OCI-LY1 (cell line): ENCODE results near the gene ABITRAM.

ENCODE experiments used
- H2AFZ ChIP-seq: fragments of 200-600 bp; sonication (generic), shearing (Covaris generic); 2 replicates; pipeline ENCODE4 v1.6.0; 2014; ENCODE audit warnings: antibody characterized with exemption, mild to moderate bottlenecking, low read length
- H3F3A ChIP-seq: fragments of 200-600 bp; sonication (generic), shearing (Covaris generic); 2 replicates; pipeline ENCODE4 v1.6.0; 2014; ENCODE audit warnings: mild to moderate bottlenecking, antibody characterized with exemption, low read length, moderate library complexity; ENCODE audit not compliant: insufficient read depth
- H3K27ac ChIP-seq: fragments of 200-600 bp; sonication (generic); 2 replicates; pipeline ENCODE4 v1.5.1; 2014; ENCODE audit warnings: low read length, mixed run types, mild to moderate bottlenecking, low read depth; ENCODE audit not compliant: poor library complexity, severe bottlenecking
- H3K27me3 ChIP-seq: fragments of 200-600 bp; sonication (generic); 2 replicates; pipeline ENCODE4 v1.6.0; 2014; ENCODE audit warnings: antibody characterized with exemption, mild to moderate bottlenecking, low read length, moderate library complexity; ENCODE audit not compliant: insufficient read depth
- H3K36me3 ChIP-seq: fragments of 200-600 bp; sonication (generic); 2 replicates; pipeline ENCODE4 v1.6.1; 2014; ENCODE audit warnings: mild to moderate bottlenecking, antibody characterized with exemption, low read length, moderate library complexity, mixed read lengths; ENCODE audit not compliant: insufficient read depth
- H3K4me1 ChIP-seq: fragments of 200-600 bp; sonication (generic); 2 replicates; pipeline ENCODE4 v1.5.1; 2014; ENCODE audit warnings: mild to moderate bottlenecking, low read length, moderate library complexity; ENCODE audit not compliant: insufficient read depth, severe bottlenecking
- H3K4me2 ChIP-seq: fragments of 200-600 bp; sonication (generic), shearing (Covaris generic); 2 replicates; pipeline ENCODE4 v1.6.1; 2014; ENCODE audit warnings: low read length
- H3K4me3 ChIP-seq: fragments of 200-600 bp; sonication (generic); 2 replicates; pipeline ENCODE4 v1.5.1; 2014; ENCODE audit warnings: low read length, low read depth, mild to moderate bottlenecking, mixed read lengths; ENCODE audit not compliant: poor library complexity, severe bottlenecking
- H3K79me2 ChIP-seq: fragments of 200-600 bp; shearing (Covaris generic); 2 replicates; pipeline ENCODE4 v1.6.1; 2016; ENCODE audit warnings: mixed run types, low read length, mixed read lengths; ENCODE audit not compliant: insufficient read depth
- H3K9ac ChIP-seq: fragments of 200-600 bp; sonication (generic), shearing (Covaris generic); 2 replicates; pipeline ENCODE4 v1.6.1; 2014; ENCODE audit warnings: mild to moderate bottlenecking, low read length, mixed read lengths
- H3K9me2 ChIP-seq: fragments of 200-600 bp; sonication (generic), shearing (Covaris generic); 2 replicates; pipeline ENCODE4 v1.6.1; 2014; ENCODE audit warnings: low read depth, mild to moderate bottlenecking, low read length, mixed read lengths
- H3K9me3 ChIP-seq: fragments of 200-600 bp; shearing (Covaris generic); 2 replicates; pipeline ENCODE4 v1.6.1; 2014; ENCODE audit warnings: low read length, mixed read lengths
- H4K20me1 ChIP-seq: fragments of 200-600 bp; sonication (generic), shearing (Covaris generic); 2 replicates; pipeline ENCODE4 v1.6.0; 2016; ENCODE audit warnings: mild to moderate bottlenecking, low read length; ENCODE audit not compliant: insufficient read depth
- CTCF ChIP-seq: fragments of 200-600 bp; sonication (generic), shearing (Covaris generic); IDR thresholded peaks from 2 replicates; pipeline ENCODE4 v1.5.1; 2017; ENCODE audit warnings: mild to moderate bottlenecking, antibody characterized with exemption, low read length, moderate library complexity, mixed read lengths
- EZH2 ChIP-seq: fragments of 200-600 bp; sonication (generic), shearing (Covaris generic); IDR thresholded peaks from 2 replicates; pipeline ENCODE4 v1.8.0; 2017; ENCODE audit warnings: borderline replicate concordance, mixed run types, mild to moderate bottlenecking, antibody characterized with exemption, low read length, moderate library complexity, mixed read lengths

Gene ABITRAM

GRCh38 chr9:108905494-108905893 lies 28.7 kb upstream of the ABITRAM start:
- H3K4me2 ChIP-seq: no peak overlapping the region
- no peak overlapping the region for H2AFZ ChIP-seq
- H3K27me3 ChIP-seq: no peaks in the 10 kb centered on the region
- H3K9me2 ChIP-seq: no peaks in the 10 kb centered on the region
- TF ChIP-seq EZH2: no peak
- TF ChIP-seq CTCF: no peak
- no peak overlapping the region for H3K27ac ChIP-seq
- peaks cover 93% of the 10 kb centered on the region for H3K36me3 ChIP-seq
- H3F3A ChIP-seq: no peaks in the 10 kb centered on the region
- no peak overlapping the region for H3K4me3 ChIP-seq
- H3K9ac ChIP-seq: no peak overlapping the region
- H3K79me2 ChIP-seq: no peaks in the 10 kb centered on the region
- H3K9me3 ChIP-seq: no peaks in the 10 kb centered on the region
- no peaks in the 10 kb centered on the region for H4K20me1 ChIP-seq
- H3K4me1 ChIP-seq: no peaks in the 10 kb centered on the region

- no peak overlapping the region for H3K27ac ChIP-seq
- H3F3A ChIP-seq: no peaks in the 10 kb centered on the region
- no peaks in the 10 kb centered on the region for H3K79me2 ChIP-seq
- H3K27me3 ChIP-seq: no peaks in the 10 kb centered on the region
- H3K9me3 ChIP-seq: no peaks in the 10 kb centered on the region
- H4K20me1 ChIP-seq: no peaks in the 10 kb centered on the region
- no peaks in the 10 kb centered on the region for H3K4me1 ChIP-seq
- H3K36me3 ChIP-seq: peaks cover 83% of the 10 kb centered on the region
- no peak overlapping the region for H3K4me3 ChIP-seq
- H3K4me2 ChIP-seq: no peak overlapping the region
- H3K9me2 ChIP-seq: no peaks in the 10 kb centered on the region
- TF ChIP-seq CTCF: no peak
- no peak for TF ChIP-seq EZH2
- H2AFZ ChIP-seq: no peak overlapping the region
- H3K9ac ChIP-seq: no peak overlapping the region
These were observed 23.8 kb upstream of the ABITRAM start for GRCh38 chr9:108910402-108910801.

- Histone ChIP-seq H3K4me2 (no peak overlapping the region), H3K36me3 (peaks cover 82% of the 10 kb centered on the region)
These were observed 23.3 kb upstream of the ABITRAM start for GRCh38 chr9:108910914-108911313.

More at GRCh38 chr9:108910914-108911313, 23.3 kb upstream of the ABITRAM start:
- Histone ChIP-seq H3K27ac (no peak overlapping the region), H2AFZ (no peak overlapping the region), H3K9me2 (no peaks in the 10 kb centered on the region), H4K20me1 (no peaks in the 10 kb centered on the region), H3K9ac (no peak overlapping the region), H3K27me3 (no peaks in the 10 kb centered on the region), H3K4me1 (no peaks in the 10 kb centered on the region), H3K4me3 (no peak overlapping the region), H3F3A (no peaks in the 10 kb centered on the region), H3K9me3 (no peaks in the 10 kb centered on the region), H3K79me2 (no peaks in the 10 kb centered on the region)
- TF ChIP-seq CTCF: no peak
- TF ChIP-seq EZH2: no peak
